IPS-18a (cell line): ENCODE data around the gene ZMPSTE24.
A peak's percentile ranks its signal among the peaks of the same experiment; 100 is the strongest.

Experiments
- H3K27ac ChIP-seq: one replicate; pipeline ENCODE4 v1.5.1; 2013; ENCODE audit warnings: low read length
- H3K27me3 ChIP-seq: one replicate; pipeline ENCODE4 v1.6.1; 2013; ENCODE audit warnings: mild to moderate bottlenecking, low read length; ENCODE audit not compliant: control insufficient read depth, insufficient read depth
- H3K36me3 ChIP-seq: one replicate; pipeline ENCODE4 v1.6.1; 2013; ENCODE audit warnings: low read depth, low read length; ENCODE audit not compliant: control insufficient read depth
- H3K4me1 ChIP-seq: one replicate; pipeline ENCODE4 v1.6.1; 2013; ENCODE audit warnings: low read depth, low read length; ENCODE audit not compliant: control insufficient read depth
- H3K4me3 ChIP-seq: one replicate; pipeline ENCODE4 v1.5.1; 2013; ENCODE audit warnings: low read length
- H3K9ac ChIP-seq: one replicate; pipeline ENCODE4 v1.6.1; 2013; ENCODE audit warnings: mild to moderate bottlenecking, low read length, moderate library complexity
- H3K9me3 ChIP-seq: one replicate; pipeline ENCODE4 v1.6.1; 2013; ENCODE audit warnings: low read depth, low read length; ENCODE audit not compliant: control insufficient read depth

ZMPSTE24 gene

DNA sequence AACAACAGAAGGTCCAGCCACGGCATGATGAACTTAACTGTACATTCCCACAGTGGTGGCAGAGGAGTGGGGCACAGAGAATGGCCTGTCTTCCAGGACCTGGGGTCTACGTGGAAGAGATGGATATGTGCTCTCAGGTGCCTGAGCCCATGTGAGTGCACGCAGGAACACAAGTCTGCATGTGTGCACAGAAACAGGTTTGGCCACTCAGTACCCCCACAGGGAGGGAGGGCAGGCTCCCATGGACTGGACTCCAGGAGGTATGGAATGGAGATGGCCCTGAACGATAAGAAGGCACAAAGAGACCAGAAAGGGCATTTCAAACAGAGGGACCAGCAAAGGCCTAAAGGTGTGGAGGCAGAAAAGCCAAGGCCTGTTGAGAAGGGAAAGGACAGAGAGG, 48.3 kb downstream of the ZMPSTE24 start:
- Histone ChIP-seq H3K36me3 (no peaks in the 10 kb centered on the region), H3K4me3 (no peak overlapping the region), H3K27ac (no peak overlapping the region), H3K9me3 (no peaks in the 10 kb centered on the region), H3K9ac (no peak overlapping the region), H3K4me1 (no peaks in the 10 kb centered on the region), H3K27me3 (no peaks in the 10 kb centered on the region)

DNA sequence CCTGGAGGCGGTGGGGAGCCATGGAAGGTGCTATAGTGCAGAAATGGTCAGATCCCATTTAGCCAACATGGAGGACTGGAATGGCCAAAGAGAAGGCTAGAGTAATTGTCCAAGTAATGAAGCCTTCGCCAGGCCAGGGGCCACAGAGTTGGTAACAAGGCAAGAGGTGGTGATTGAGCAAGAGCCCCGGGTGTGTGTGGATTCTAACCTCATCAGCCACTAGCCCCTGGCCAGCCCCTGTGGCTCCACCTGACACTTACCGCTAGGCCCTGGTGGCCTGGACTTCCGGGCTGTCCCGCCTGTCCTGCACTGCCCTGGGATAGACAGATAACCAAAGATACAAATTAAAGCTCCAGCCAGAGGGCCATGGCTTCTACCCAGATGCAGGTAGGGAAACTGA, 49.1 kb downstream of the ZMPSTE24 start:
- H3K27me3 ChIP-seq, result no peaks in the 10 kb centered on the region
- no peak overlapping the region for H3K27ac ChIP-seq
- no peaks in the 10 kb centered on the region for H3K9me3 ChIP-seq
- H3K4me3 ChIP-seq, result no peak overlapping the region
- no peaks in the 10 kb centered on the region for H3K4me1 ChIP-seq
- no peaks in the 10 kb centered on the region for H3K36me3 ChIP-seq
- no peak overlapping the region for H3K9ac ChIP-seq

DNA sequence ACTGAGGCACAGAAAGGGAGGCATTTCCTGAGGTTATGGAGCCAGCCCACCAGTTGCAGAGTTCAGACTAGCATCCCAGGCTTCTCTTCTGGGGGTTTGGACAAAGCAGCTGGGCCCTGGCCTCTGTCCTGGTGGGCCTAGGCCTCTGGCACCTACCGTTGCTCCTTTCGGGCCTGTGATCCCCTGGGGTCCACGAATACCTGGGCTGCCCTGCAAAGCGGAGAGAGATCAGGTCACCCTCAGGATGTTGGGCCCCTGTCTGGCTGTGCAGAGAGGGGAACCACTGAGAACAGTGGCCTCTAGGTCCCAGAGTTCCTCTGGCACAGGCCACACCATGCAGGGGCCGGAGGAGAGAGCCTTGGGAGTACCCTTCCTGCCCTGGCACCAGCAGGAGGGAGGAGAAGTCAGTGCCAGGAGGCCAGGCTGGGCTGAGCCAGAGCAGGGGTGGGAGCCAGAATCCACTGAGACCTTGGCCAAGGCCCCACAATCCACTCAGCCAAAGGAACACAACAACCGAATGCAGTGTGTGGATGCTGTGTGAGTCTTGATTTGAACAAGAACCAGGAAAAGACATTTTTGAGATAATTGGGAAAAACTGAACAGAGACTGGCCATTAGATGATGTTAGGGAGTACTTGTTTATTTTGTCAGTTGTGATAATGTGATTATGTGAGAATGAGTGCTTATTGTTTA, 50.1 kb downstream of the ZMPSTE24 start:
- Histone ChIP-seq H3K4me3 (no peak overlapping the region), H3K27ac (no peak overlapping the region), H3K9me3 (no peaks in the 10 kb centered on the region), H3K27me3 (peaks cover under 1% of the 10 kb centered on the region), H3K4me1 (no peaks in the 10 kb centered on the region), H3K36me3 (no peaks in the 10 kb centered on the region), H3K9ac (no peak overlapping the region)

DNA sequence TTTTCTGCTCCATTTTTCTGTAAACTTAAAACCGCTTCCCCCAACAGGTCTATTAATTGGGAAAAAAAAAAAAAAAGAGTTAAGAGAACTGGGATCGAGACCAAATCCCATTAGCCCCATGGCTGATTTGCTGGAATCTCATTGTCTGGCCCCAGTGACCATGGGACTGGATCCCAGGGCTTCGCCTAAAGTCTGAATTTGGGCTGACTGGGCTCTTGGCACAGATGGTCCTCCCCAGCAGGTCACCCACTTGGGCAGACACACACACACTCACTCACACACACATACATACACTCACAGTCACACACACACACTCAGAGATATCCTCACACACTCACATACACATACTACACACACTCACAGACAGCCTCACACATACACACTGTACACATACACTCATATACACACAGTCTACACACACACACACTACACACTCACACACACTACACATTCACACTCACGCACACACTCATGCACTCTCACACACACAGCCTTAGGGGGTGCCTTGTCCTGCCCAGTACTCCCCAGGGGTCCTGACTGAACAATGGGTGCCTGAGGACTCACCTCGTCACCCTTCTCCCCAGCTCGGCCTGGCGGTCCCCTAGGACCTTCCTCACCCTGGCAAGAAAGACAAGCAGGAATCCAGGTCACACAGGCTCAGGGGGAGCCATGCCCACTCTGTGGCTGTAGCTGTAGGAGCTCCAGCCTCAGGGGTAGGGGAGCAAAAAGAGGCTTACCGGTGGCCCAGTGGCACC, 51.5 kb downstream of the ZMPSTE24 start:
- H3K36me3 ChIP-seq, result no peaks in the 10 kb centered on the region
- peaks cover 14% of the 10 kb centered on the region for H3K27me3 ChIP-seq
- no peak overlapping the region for H3K27ac ChIP-seq
- H3K9ac ChIP-seq, result no peak overlapping the region
- H3K4me1 ChIP-seq, result peaks cover 6% of the 10 kb centered on the region
- H3K9me3 ChIP-seq, result no peaks in the 10 kb centered on the region
- no peak overlapping the region for H3K4me3 ChIP-seq

DNA sequence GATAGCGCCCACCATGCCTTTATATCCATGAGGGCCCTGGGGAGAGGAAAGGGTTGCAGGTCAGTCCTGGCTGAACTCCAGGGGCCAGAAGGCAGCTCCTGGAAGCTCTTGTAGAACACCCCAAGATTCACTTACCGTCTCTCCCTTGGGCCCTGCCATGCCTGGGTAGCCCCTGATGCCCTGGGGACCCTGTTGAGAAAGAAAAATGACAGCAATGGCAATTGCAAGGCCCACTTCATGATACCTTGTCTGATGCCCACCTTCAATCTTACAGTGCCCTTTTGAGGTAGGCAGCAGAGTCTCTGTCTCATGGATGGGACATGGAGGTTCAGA, 52.1 kb downstream of the ZMPSTE24 start:
- Histone ChIP-seq H3K27me3 (peaks cover 20% of the 10 kb centered on the region), H3K4me3 (no peak overlapping the region), H3K4me1 (peaks cover 12% of the 10 kb centered on the region), H3K9me3 (no peaks in the 10 kb centered on the region), H3K9ac (no peak overlapping the region), H3K36me3 (no peaks in the 10 kb centered on the region), H3K27ac (no peak overlapping the region)

DNA sequence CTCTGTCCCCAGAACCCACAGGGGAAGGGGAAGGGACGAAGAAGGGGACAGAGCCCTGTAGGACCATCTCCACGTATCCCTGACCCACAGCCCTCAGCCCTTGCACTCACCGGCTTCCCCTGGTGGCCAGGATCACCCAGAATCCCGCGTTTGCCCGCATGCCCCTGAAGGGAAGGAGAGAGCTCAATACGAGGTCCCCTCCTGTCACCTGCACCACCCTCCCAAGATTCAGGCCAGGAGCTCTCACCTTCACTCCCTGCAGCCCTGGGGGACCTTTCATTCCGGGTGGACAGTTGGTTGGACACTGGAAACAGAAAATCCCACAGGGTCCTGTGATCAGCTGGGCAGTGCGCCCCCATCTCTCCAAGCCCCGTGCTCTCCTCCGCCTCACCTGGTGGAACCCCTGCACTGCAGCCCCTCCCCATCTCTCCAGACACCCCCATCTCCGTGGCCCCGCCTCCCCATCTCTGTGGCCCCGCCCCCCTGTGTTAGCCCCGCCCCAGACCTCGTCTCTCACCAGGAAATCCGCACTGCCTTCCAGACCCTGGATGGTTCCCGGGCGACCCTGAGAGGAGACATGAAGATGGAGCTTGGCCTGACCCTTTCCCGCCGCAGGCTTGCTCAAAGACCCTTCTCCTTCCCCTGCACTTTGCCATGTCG, 53.1 kb downstream of the ZMPSTE24 start:
- no peak overlapping the region for H3K27ac ChIP-seq
- H3K4me1 ChIP-seq, result peaks cover 12% of the 10 kb centered on the region
- no peaks in the 10 kb centered on the region for H3K9me3 ChIP-seq
- H3K27me3 ChIP-seq, result peaks cover 29% of the 10 kb centered on the region
- H3K4me3 ChIP-seq, result no peak overlapping the region
- no peak overlapping the region for H3K9ac ChIP-seq
- no peaks in the 10 kb centered on the region for H3K36me3 ChIP-seq

DNA sequence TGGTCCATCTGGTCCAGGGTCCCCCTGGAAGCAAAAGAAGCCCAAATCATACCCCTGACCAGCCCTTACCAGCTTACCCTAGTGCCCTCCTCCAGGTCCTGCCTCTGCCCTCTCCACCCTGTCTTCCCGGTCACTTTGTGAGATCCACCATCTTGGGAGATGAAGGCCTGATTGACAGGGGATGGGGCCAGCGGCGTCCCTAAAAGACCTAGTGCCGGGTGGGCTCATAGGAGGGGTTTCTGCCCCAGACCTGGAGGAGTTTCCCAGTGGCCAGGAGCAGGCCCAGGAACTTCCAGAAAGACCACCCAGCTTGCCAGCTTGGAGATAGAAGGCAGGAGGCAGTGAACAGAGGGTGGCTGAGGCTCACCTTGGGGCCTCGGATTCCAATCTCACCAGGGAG, 53.7 kb downstream of the ZMPSTE24 start:
- Histone ChIP-seq H3K4me3 (no peak overlapping the region), H3K9me3 (no peaks in the 10 kb centered on the region), H3K27ac (no peak overlapping the region)

DNA sequence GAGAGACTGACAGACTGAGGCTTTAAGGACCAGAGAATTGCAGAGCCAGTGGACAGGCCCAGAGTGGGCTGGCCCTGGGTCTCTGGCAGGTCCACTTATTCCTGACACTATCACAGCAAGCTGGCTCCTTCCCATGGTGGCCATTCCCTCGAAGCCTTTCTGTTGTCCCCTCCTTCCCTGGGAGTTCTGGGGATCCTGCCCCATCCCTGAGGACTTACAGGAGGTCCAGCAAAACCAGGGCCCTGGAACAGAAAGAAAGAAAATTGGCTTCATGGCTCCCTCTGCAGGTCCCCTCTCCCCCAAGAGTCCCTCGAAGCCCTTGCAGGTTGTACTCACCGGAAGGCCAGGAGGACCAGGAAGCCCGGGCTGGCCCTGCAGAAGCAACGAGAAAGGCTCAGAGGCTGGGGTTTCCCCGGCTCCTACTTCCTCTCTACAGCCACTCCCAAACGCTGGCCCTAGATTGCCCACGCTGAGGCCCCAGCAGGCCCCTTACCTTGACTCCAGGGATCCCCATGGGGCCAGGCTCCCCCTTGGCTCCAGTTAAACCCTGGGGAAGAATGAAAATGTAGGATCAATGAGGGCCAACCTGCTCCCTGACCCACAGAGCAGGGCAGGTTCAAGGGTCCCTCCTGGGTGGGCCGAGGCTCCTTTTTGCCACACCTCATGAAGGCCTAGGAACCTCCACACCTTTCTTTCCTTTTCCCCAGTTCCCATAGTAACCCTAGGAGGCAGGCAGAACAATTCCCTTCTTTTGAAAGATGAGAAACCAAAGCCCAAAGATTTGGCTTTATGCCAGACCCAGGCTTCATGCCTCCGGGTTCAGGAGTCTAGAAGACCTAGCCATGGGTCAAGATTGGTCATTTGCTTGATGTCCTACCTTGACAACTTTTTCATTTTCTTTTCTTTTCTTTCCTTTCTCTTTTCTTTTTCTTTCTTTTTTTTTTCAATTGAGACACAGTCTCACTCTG, 54.5 kb downstream of the ZMPSTE24 start:
- Histone ChIP-seq H3K4me1 (peaks cover 12% of the 10 kb centered on the region), H3K9me3 (no peaks in the 10 kb centered on the region), H3K9ac (no peak overlapping the region), H3K4me3 (no peak overlapping the region), H3K27ac (no peak overlapping the region), H3K36me3 (no peaks in the 10 kb centered on the region), H3K27me3 (peaks cover 43% of the 10 kb centered on the region)

More for the DNA sequence above, 53.7 kb downstream of the ZMPSTE24 start:
- H3K36me3 ChIP-seq, result no peaks in the 10 kb centered on the region
- no peak overlapping the region for H3K9ac ChIP-seq
- peaks cover 34% of the 10 kb centered on the region for H3K27me3 ChIP-seq
- peaks cover 12% of the 10 kb centered on the region for H3K4me1 ChIP-seq

DNA sequence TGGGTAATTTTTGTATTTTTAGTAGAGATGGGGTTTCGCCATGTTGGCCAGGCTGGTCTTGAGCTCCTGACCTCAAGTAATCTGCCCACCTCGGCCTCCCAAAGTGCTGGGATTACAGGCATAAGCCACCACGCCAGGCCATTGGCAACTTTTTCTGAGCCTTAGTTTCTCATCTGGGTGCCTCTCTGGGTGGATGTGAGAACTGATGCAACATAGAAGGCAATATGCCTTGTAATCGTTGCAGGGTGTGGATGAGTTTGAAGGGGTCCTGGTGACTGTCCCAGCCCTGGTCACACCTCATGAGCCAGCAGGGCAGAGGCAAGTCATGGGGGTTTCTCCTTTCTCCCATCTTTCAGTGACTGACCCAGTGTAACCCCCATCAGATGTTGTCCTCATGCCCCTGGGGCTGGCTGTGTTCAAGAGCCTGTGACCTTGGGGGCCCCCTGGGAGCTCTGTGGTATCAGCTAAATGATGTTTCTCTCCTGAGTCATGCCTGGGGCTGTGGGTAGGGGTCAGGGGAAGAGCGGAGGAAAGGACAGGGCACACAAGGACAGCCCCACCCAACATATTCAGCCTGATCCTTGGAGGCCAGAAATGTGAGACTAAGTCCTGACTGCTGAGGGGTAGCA, 55.4 kb downstream of the ZMPSTE24 start:
- no peak overlapping the region for H3K9ac ChIP-seq
- no peaks in the 10 kb centered on the region for H3K36me3 ChIP-seq
- no peak overlapping the region for H3K4me3 ChIP-seq
- no peak overlapping the region for H3K27ac ChIP-seq
- peaks cover 52% of the 10 kb centered on the region for H3K27me3 ChIP-seq
- H3K4me1 ChIP-seq, result peaks cover 12% of the 10 kb centered on the region
- H3K9me3 ChIP-seq, result no peaks in the 10 kb centered on the region

DNA sequence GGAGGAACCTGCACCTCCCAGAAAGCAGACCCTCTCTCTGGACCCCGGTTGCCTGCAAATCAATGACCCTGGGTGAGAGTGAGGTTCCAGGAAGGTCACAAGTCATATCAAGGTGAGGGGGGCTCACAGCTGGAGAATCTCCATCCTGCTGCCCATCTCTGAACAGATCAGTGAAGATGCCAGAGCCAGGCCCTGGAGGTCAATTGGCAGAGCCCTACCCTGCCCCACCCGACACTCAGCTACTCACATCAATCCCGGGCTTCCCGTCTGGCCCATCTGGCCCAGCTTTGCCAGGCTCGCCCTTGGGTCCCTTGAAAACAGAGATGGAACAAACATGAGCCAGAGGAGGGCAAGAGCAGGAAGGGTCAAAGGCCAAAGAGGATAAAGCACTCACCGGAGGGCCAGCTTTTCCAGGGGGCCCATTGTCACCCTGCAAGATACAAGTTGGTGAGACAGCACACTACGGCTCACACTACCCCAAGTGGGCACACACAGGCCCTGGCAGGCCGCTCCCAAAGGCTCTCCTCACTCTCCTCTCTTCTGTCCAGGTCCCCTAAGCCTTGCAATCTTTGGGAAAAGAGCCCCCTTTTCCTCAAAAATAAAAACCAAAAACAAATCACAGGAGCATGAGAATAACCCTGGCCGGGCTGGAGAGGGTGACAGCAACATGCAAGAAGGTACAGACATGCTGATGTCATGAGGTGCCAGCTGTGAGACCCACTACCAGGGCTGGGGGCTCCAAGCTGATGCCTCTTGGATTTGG, 56.1 kb downstream of the ZMPSTE24 start:
- peak overlapping the region; percentile 53 for H3K4me3 ChIP-seq
- no peaks in the 10 kb centered on the region for H3K36me3 ChIP-seq
- peaks cover 59% of the 10 kb centered on the region for H3K27me3 ChIP-seq
- H3K9me3 ChIP-seq, result no peaks in the 10 kb centered on the region
- H3K9ac ChIP-seq, result no peak overlapping the region
- H3K27ac ChIP-seq, result no peak overlapping the region
- peaks cover 12% of the 10 kb centered on the region for H3K4me1 ChIP-seq
